Measurements from ENCODE around the gene FSHR. TPM values are rescaled to one million over a fixed set of nuclear protein-coding genes. Genes with fewer than 3 reads are reported as not detected.

Gene FSHR
- total and polyA plus RNA-seq, 2 of the 8 experiments (the other 6 are each of a cell fraction or from before 2014, with no cell fraction given) = not detected

GRCh38 chr2:48978131-48978530 lies 176.2 kb downstream of the FSHR start:
- no peak overlapping the region for H4K5ac ChIP-seq (ENCODE audit: insufficient read length, low read depth, low read length)
- H3K56ac ChIP-seq (replicated peaks; ENCODE audit: insufficient read length, low read depth, low read length) = no peak overlapping the region
- no peak overlapping the region for H2BK20ac ChIP-seq (ENCODE audit: low read length)
- DNase-seq (ENCODE audit: low read depth in 1 of 2, low spot score in 2 of 2) (no peak), FAIRE-seq (no peak)
- H3K79me2 ChIP-seq (ENCODE audit: control insufficient read depth in 1 of 2, insufficient read depth in 2 of 2, low read length in 2 of 2) = no peaks in the 10 kb centered on the region
- no peak overlapping the region for H3K4ac ChIP-seq (replicated peaks; ENCODE audit: insufficient read length, low read depth, low read length)
- no peak overlapping the region for H3K23ac ChIP-seq (ENCODE audit: insufficient read length)
- H3K27me3 ChIP-seq (replicated peaks in 1 of 4; ENCODE audit: control insufficient read depth in 3 of 4, extremely low read depth in 1 of 4, insufficient read depth in 3 of 4, low read length in 3 of 4) = no peaks in the 10 kb centered on the region
- no peaks in the 10 kb centered on the region for H3K36me3 ChIP-seq (ENCODE audit: control insufficient read depth in 2 of 4, insufficient read depth in 4 of 4, low read length in 3 of 4)
- H2BK120ac ChIP-seq (replicated peaks; ENCODE audit: low read depth, low read length) = no peak overlapping the region
- no peak overlapping the region for H3K27ac ChIP-seq (ENCODE audit: low read depth, low read length)
- no peaks in the 10 kb centered on the region for H3K79me1 ChIP-seq (ENCODE audit: low read depth, low read length)
- H3K9ac ChIP-seq (replicated peaks in 1 of 4; ENCODE audit: extremely low read depth in 1 of 4, low read depth in 3 of 4, low read length in 3 of 4) = no peak overlapping the region
- H4K20me1 ChIP-seq (replicated peaks in 1 of 2; ENCODE audit: control insufficient read depth in 1 of 2, insufficient read depth in 2 of 2, low read length in 2 of 2) = no peaks in the 10 kb centered on the region
- H2AK5ac ChIP-seq (ENCODE audit: low read depth, low read length) = no peak overlapping the region
- POLR2A ChIA-PET (ENCODE audit: partially characterized antibody) = no interaction called here
- no peak overlapping the region for H2BK15ac ChIP-seq (ENCODE audit: low read length)
- H2BK5ac ChIP-seq (ENCODE audit: low read depth, low read length) = no peak overlapping the region
- no peaks in the 10 kb centered on the region for H3K4me1 ChIP-seq (replicated peaks in 1 of 4; ENCODE audit: control insufficient read depth in 3 of 4, insufficient read depth in 4 of 4, low read length in 3 of 4)
- no peak overlapping the region for H3K4me3 ChIP-seq (ENCODE audit: extremely low read depth in 1 of 4, insufficient read depth in 2 of 4, low read depth in 3 of 4, low read length in 4 of 4)
- H3K9me3 ChIP-seq (ENCODE audit: insufficient read depth in 2 of 2, low read depth in 1 of 2, low read length in 1 of 2) = no peaks in the 10 kb centered on the region
- H3K4me2 ChIP-seq (ENCODE audit: insufficient read depth in 1 of 2, low read depth in 2 of 2, low read length in 2 of 2) = no peak overlapping the region
- no peaks in the 10 kb centered on the region for H3K23me2 ChIP-seq (ENCODE audit: low read depth, low read length)
- H4K8ac ChIP-seq (ENCODE audit: extremely low read depth, insufficient read depth, low read length) = no peak overlapping the region
- no peak overlapping the region for H2BK12ac ChIP-seq (ENCODE audit: low read depth, low read length)
- H3K18ac ChIP-seq (ENCODE audit: extremely low read depth, low read length) = no peak overlapping the region
- CTCF ChIA-PET (ENCODE audit: partially characterized antibody) = no interaction called here
- H3K14ac ChIP-seq (ENCODE audit: insufficient read length) = no peak overlapping the region
- no peak overlapping the region for H4K91ac ChIP-seq (replicated peaks; ENCODE audit: insufficient read length, low read length)
- H2AFZ ChIP-seq (ENCODE audit: low read length) = no peak overlapping the region
- TF ChIP-seq POLR2A (IDR thresholded peaks at IDR 0.05; ENCODE audit: control extremely low read depth in 1 of 2, low read depth in 2 of 2, low read length in 2 of 2) = no peak
- TF ChIP-seq TAF1 (IDR thresholded peaks at IDR 0.05; ENCODE audit: low read depth, low read length) = no peak
- no peak for TF ChIP-seq YY1 (IDR thresholded peaks at IDR 0.05; ENCODE audit: low read depth, low read length)
- no peak for TF ChIP-seq KDM5A (IDR thresholded peaks at IDR 0.05; ENCODE audit: low read length)
- TF ChIP-seq, protein P1, sequence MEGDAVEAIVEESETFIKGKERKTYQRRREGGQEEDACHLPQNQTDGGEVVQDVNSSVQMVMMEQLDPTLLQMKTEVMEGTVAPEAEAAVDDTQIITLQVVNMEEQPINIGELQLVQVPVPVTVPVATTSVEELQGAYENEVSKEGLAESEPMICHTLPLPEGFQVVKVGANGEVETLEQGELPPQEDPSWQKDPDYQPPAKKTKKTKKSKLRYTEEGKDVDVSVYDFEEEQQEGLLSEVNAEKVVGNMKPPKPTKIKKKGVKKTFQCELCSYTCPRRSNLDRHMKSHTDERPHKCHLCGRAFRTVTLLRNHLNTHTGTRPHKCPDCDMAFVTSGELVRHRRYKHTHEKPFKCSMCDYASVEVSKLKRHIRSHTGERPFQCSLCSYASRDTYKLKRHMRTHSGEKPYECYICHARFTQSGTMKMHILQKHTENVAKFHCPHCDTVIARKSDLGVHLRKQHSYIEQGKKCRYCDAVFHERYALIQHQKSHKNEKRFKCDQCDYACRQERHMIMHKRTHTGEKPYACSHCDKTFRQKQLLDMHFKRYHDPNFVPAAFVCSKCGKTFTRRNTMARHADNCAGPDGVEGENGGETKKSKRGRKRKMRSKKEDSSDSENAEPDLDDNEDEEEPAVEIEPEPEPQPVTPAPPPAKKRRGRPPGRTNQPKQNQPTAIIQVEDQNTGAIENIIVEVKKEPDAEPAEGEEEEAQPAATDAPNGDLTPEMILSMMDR (IDR thresholded peaks at IDR 0.05; ENCODE audit: control extremely low read depth in 1 of 3, insufficient read depth in 1 of 3, low read depth in 1 of 3, low read length in 3 of 3) = no peak
- TF ChIP-seq KDM1A (IDR thresholded peaks at IDR 0.05; ENCODE audit: borderline replicate concordance, low read length) = no peak
- TF ChIP-seq EP300 (IDR thresholded peaks at IDR 0.05; ENCODE audit: borderline replicate concordance in 1 of 2, low read depth in 2 of 2, low read length in 2 of 2) = no peak
- TF ChIP-seq HDAC6 (IDR thresholded peaks at IDR 0.05; ENCODE audit: low read depth, low read length) = no peak
- TF ChIP-seq, protein P2, sequence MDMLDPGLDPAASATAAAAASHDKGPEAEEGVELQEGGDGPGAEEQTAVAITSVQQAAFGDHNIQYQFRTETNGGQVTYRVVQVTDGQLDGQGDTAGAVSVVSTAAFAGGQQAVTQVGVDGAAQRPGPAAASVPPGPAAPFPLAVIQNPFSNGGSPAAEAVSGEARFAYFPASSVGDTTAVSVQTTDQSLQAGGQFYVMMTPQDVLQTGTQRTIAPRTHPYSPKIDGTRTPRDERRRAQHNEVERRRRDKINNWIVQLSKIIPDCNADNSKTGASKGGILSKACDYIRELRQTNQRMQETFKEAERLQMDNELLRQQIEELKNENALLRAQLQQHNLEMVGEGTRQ (IDR thresholded peaks at IDR 0.05; ENCODE audit: low read length) = no peak
